SH-SY5Y (cell line): ENCODE measurements around the gene VTN.

Experiments used
- GATA2 ChIP-seq: IDR thresholded peaks from 2 replicates; pipeline ENCODE4 v1.6.1; 2011; ENCODE audit warnings: mild to moderate bottlenecking, low read depth, low read length
- GATA3 ChIP-seq: IDR thresholded peaks from 2 replicates; pipeline ENCODE4 v1.6.1; 2011; ENCODE audit warnings: low read depth, mild to moderate bottlenecking, low read length, moderate library complexity

- TF ChIP-seq GATA3 (no peak), GATA2 (no peak)
These were observed 23.9 kb downstream of the VTN start for GRCh38 chr17:28346199-28346580.
